ENCODE data around the gene APOE.

- TF ChIP-seq CTCF (conservative IDR thresholded peaks at IDR 0.05; ENCODE audit: low read depth in 2 of 2) (no peak), REST (IDR thresholded peaks at IDR 0.05; ENCODE audit: unreplicated experiment) (no peak), POLR2AphosphoS5 (IDR thresholded peaks at IDR 0.05; ENCODE audit: low read depth) (no peak), EZH2 (IDR thresholded peaks at IDR 0.05; ENCODE audit: low read depth, unreplicated experiment) (no peak), ETS1 (IDR thresholded peaks at IDR 0.05) (no peak), ZNF331 (CRISPR knock-in tag; IDR thresholded peaks at IDR 0.05; ENCODE audit: low read depth) (no peak), EZH2phosphoT487 (IDR thresholded peaks at IDR 0.05; ENCODE audit: unreplicated experiment) (no peak), ZNF462 (CRISPR knock-in tag; IDR thresholded peaks at IDR 0.05) (no peak)
Observed at GRCh38 chr19:44887648-44888047, 17.9 kb upstream of the APOE start.

All from GM23338 (cell line).